Hepatocyte (in vitro differentiated cells): ENCODE measurements around the gene ZBED4. TPM values are rescaled to one million over a fixed set of nuclear protein-coding genes. Genes with fewer than 3 reads are reported as not detected.

Source experiments
- DNase-seq: peaks from one replicate; pipeline ENCODE4 v3.0.0-alpha.2; 2016; ENCODE audit warnings: low spot score
- H2AFZ ChIP-seq: fragments of 200-600 bp; sonication (generic); 2 replicates; pipeline ENCODE4 v1.6.0; 2016; ENCODE audit warnings: antibody characterized with exemption, mild to moderate bottlenecking
- H3K27ac ChIP-seq: fragments of 200-600 bp; sonication (generic); 2 replicates; pipeline ENCODE4 v1.5.1; 2016; ENCODE audit warnings: mild to moderate bottlenecking
- H3K27me3 ChIP-seq: fragments of 200-600 bp; sonication (generic); 2 replicates; pipeline ENCODE4 v1.6.1; 2016
- H3K36me3 ChIP-seq: fragments of 200-600 bp; sonication (generic); replicated peaks from 2 replicates; pipeline ENCODE4 v1.5.1; 2016; ENCODE audit warnings: low read depth; ENCODE audit not compliant: insufficient read depth
- H3K4me1 ChIP-seq: fragments of 200-600 bp; sonication (generic); 2 replicates; pipeline ENCODE4 v1.5.1; 2016; ENCODE audit warnings: mild to moderate bottlenecking, moderate library complexity; ENCODE audit not compliant: insufficient read depth
- H3K4me2 ChIP-seq: fragments of 200-600 bp; sonication (generic); 2 replicates; pipeline ENCODE4 v1.6.0; 2016
- H3K4me3 ChIP-seq: fragments of 200-600 bp; sonication (generic); 2 replicates; pipeline ENCODE4 v1.5.1; 2016; ENCODE audit warnings: mild to moderate bottlenecking
- H3K79me2 ChIP-seq: fragments of 200-600 bp; sonication (generic); 2 replicates; pipeline ENCODE4 v1.6.0; 2017; ENCODE audit warnings: mild to moderate bottlenecking
- H3K9me2 ChIP-seq: fragments of 200-600 bp; sonication (generic); replicated peaks from 2 replicates; pipeline ENCODE4 v1.6.0; 2017; ENCODE audit warnings: mild to moderate bottlenecking; ENCODE audit not compliant: insufficient read depth
- H3K9me3 ChIP-seq: fragments of 200-600 bp; sonication (generic); 2 replicates; pipeline ENCODE4 v1.5.1; 2016; ENCODE audit warnings: low read depth, mild to moderate bottlenecking
- H4K20me1 ChIP-seq: fragments of 200-600 bp; sonication (generic); 2 replicates; pipeline ENCODE4 v1.6.0; 2016; ENCODE audit warnings: mild to moderate bottlenecking; ENCODE audit not compliant: insufficient read depth, poor library complexity, severe bottlenecking
- CTCF ChIP-seq: fragments of 200-600 bp; sonication (generic); IDR thresholded peaks from 2 replicates; pipeline ENCODE4 v1.5.1; 2016; ENCODE audit warnings: antibody characterized with exemption, mild to moderate bottlenecking; ENCODE audit not compliant: poor library complexity
- EZH2 ChIP-seq: fragments of 200-600 bp; sonication (generic); IDR thresholded peaks from 2 replicates; pipeline ENCODE4 v1.6.1; 2016; ENCODE audit warnings: antibody characterized with exemption, mild to moderate bottlenecking, borderline replicate concordance
- EZH2phosphoT487 ChIP-seq: fragments of 200-600 bp; sonication (generic); IDR thresholded peaks from one replicate; pipeline ENCODE4 v1.6.1; 2018; ENCODE audit warnings: antibody characterized with exemption, mild to moderate bottlenecking, low read depth, moderate library complexity; ENCODE audit not compliant: unreplicated experiment, severe bottlenecking
- WGBS: methylation state at CpG from one replicate; pipeline ENCODE4 v1.1.6; 2016; ENCODE audit warnings: low lambda C conversion rate; ENCODE audit errors: missing lambda C conversion rate; 5-methylcytosine and 5-hydroxymethylcytosine counted together
- polyA plus RNA-seq: library from polyadenylated mRNA; unstranded; fragments of >200 nt; fragmentation: Nextera tagmentation; extraction: Ambion mirVana; gene quantifications from 2 replicates; pipeline ENCODE4 v1.2.1, GENCODE V29; 2016
- total RNA-seq: library from RNA; depleted of rRNA; stranded (reverse); fragments of >200 nt; gene quantifications from 2 replicates; pipeline ENCODE4 v1.2.3, GENCODE V29; 2014

The ZBED4 gene
- total and polyA plus RNA-seq, 2 experiments from 2014 or later = 14.9 to 16.3 TPM

- TF ChIP-seq EZH2 (no peak), CTCF (no peak), EZH2phosphoT487 (no peak)
- Histone ChIP-seq H3K36me3 (no peaks in the 10 kb centered on the region), H3K9me2 (no peaks in the 10 kb centered on the region), H3K27me3 (no peaks in the 10 kb centered on the region), H3K27ac (peak overlapping the region; percentile 95), H3K79me2 (peaks cover 63% of the 10 kb centered on the region), H2AFZ (no peak overlapping the region), H4K20me1 (peaks cover 59% of the 10 kb centered on the region), H3K4me3 (peak overlapping the region; percentile 96), H3K4me1 (peaks cover 22% of the 10 kb centered on the region), H3K9me3 (no peaks in the 10 kb centered on the region), H3K4me2 (peak overlapping the region; percentile 100)
- 13% methylated on average over 31 of the region's 31 CpGs for WGBS
- DNase-seq = peak; percentile 67
Measured at GRCh38 chr22:49825944-49826602, 27.6 kb upstream of the ZBED4 start.

GRCh38 chr22:49826603-49827270, 26.9 kb upstream of the ZBED4 start:
- no peaks in the 10 kb centered on the region for H3K9me3 ChIP-seq
- peak overlapping the region; percentile 33 for H2AFZ ChIP-seq
- peaks cover 57% of the 10 kb centered on the region for H3K79me2 ChIP-seq
- peak; percentile 68 for DNase-seq
- peak overlapping the region; percentile 95 for H3K27ac ChIP-seq
- H3K9me2 ChIP-seq = no peaks in the 10 kb centered on the region
- no peaks in the 10 kb centered on the region for H3K36me3 ChIP-seq
- WGBS = 3% methylated on average over 65 of the region's 86 CpGs
- H3K4me1 ChIP-seq = peaks cover 22% of the 10 kb centered on the region
- H4K20me1 ChIP-seq = peaks cover 52% of the 10 kb centered on the region
- H3K27me3 ChIP-seq = no peaks in the 10 kb centered on the region
- TF ChIP-seq EZH2phosphoT487 = no peak
- no peak for TF ChIP-seq EZH2
- TF ChIP-seq CTCF = no peak
- peak overlapping the region; percentile 96 for H3K4me3 ChIP-seq
- H3K4me2 ChIP-seq = peak overlapping the region; percentile 100

- Histone ChIP-seq H3K9me3 (no peaks in the 10 kb centered on the region), H4K20me1 (peaks cover 46% of the 10 kb centered on the region), H3K36me3 (no peaks in the 10 kb centered on the region), H3K27me3 (no peaks in the 10 kb centered on the region), H3K4me3 (peak overlapping the region; percentile 96), H3K4me2 (peak overlapping the region; percentile 100), H2AFZ (peak overlapping the region; percentile 33), H3K9me2 (no peaks in the 10 kb centered on the region), H3K79me2 (peaks cover 50% of the 10 kb centered on the region), H3K27ac (peak overlapping the region; percentile 95), H3K4me1 (peaks cover 22% of the 10 kb centered on the region)
- peak; percentile 52 for DNase-seq
- no peak for TF ChIP-seq EZH2phosphoT487
- WGBS = 2% methylated on average over 35 of the region's 110 CpGs
Measured at GRCh38 chr22:49827271-49827852, 26.3 kb upstream of the ZBED4 start.
